Spleen (tissue), 11 donors: Measurements from ENCODE around the gene WHRN. TPM values are rescaled to one million over a fixed set of nuclear protein-coding genes. Genes with fewer than 3 reads are reported as not detected.

ENCODE experiments used
- DNase-seq: peaks from one replicate; pipeline ENCODE4 v3.0.0-alpha.2; 2020
- H3K27ac ChIP-seq, 8 donors: fragments of 200-600 bp; sonication (generic) in 7 of 8; 1 replicate in 4 of 8; 2 replicates in 4 of 8; pipeline versions ENCODE4 v1.5.0 to v1.8.0; 2016 to 2021; ENCODE audit warnings: inconsistent platforms in 4 of 8, mild to moderate bottlenecking in 4 of 8, moderate library complexity in 1 of 8
- H3K27me3 ChIP-seq, 7 donors: fragments of 200-600 bp; sonication (generic) in 6 of 7; replicated peaks in 1 of 7; 1 replicate in 4 of 7; 2 replicates in 3 of 7; pipeline versions ENCODE4 v1.5.0 to v1.8.0; 2016 to 2021; ENCODE audit warnings: inconsistent platforms in 3 of 7, mild to moderate bottlenecking in 1 of 7
- H3K36me3 ChIP-seq, 6 donors: fragments of 200-600 bp; sonication (generic) in 5 of 6; 1 replicate in 4 of 6; 2 replicates in 2 of 6; pipeline versions ENCODE4 v1.5.0 to v1.8.0; 2016 to 2021; ENCODE audit warnings: inconsistent platforms in 2 of 6
- H3K4me1 ChIP-seq, 6 donors: fragments of 200-600 bp; sonication (generic) in 5 of 6; 1 replicate in 3 of 6; 2 replicates in 3 of 6; pipeline versions ENCODE4 v1.5.0 to v1.8.0; 2016 to 2021; ENCODE audit warnings: inconsistent platforms in 3 of 6
- H3K4me3 ChIP-seq, 8 donors: fragments of 200-600 bp; sonication (generic) in 7 of 8; 1 replicate in 4 of 8; 2 replicates in 4 of 8; pipeline versions ENCODE4 v1.5.0 to v1.8.0; 2016 to 2021; ENCODE audit warnings: inconsistent platforms in 4 of 8, mild to moderate bottlenecking in 4 of 8, moderate library complexity in 2 of 8
- H3K9me3 ChIP-seq, 8 donors: fragments of 200-600 bp; sonication (generic) in 7 of 8; 1 replicate in 4 of 8; 2 replicates in 4 of 8; pipeline versions ENCODE4 v1.5.0 to v1.8.0; 2016 to 2021; ENCODE audit warnings: inconsistent platforms in 4 of 8
- CTCF ChIP-seq, 11 experiments: fragments of 200-600 bp in 7 of 11; fragments of 450-650 bp in 4 of 11; sonication (generic) in 4 of 11; IDR thresholded peaks in 8 of 11; conservative IDR thresholded peaks in 3 of 11; 1 replicate in 7 of 11; 2 replicates in 4 of 11; pipeline versions ENCODE4 v1.4.0 to v1.8.0; 2016 to 2021; ENCODE audit warnings: antibody characterized with exemption in 11 of 11, inconsistent platforms in 4 of 11, mild to moderate bottlenecking in 1 of 11
- POLR2A ChIP-seq, 3 donors: fragments of 450-650 bp; IDR thresholded peaks; one replicate each; pipeline ENCODE4 v1.5.1; 2017; ENCODE audit warnings: antibody characterized with exemption in 3 of 3, mild to moderate bottlenecking in 1 of 3
- POLR2AphosphoS5 ChIP-seq, 3 donors: sonication (generic); formaldehyde crosslinking; IDR thresholded peaks; one replicate each; pipeline ENCODE4 v1.5.1; 2017; ENCODE audit warnings: antibody characterized with exemption in 3 of 3
- WGBS, 5 donors: extraction: QIAGEN DNeasy Blood & Tissue Kit in 3 of 5; methylation state at CpG; one replicate each; pipeline versions ENCODE4 v1.1.5 to v1.1.7; 2013 to 2018; 5-methylcytosine and 5-hydroxymethylcytosine counted together
- intact Hi-C: fragments of 100-400 bp; cut with DNase I; formaldehyde crosslinking; loops from one replicate; pipeline ENCODE4 v1.15.0; 2023; ENCODE audit warnings: low total_unique reads
- polyA plus RNA-seq, 3 donors: library from polyadenylated mRNA; stranded (reverse); fragments of 200-250 nt; gene quantifications; one replicate each; pipeline ENCODE4 v1.2.1, GENCODE V29; 2013
- total RNA-seq, 7 donors: library from RNA; depleted of rRNA in 3 of 7; stranded (reverse); fragments of >200 nt in 3 of 7; fragmentation: NEBNext Ultra II Directional in 4 of 7; extraction: Animal tissue kit (Norgen Biotek cat#: 25700) in 4 of 7; gene quantifications; one replicate each; pipeline versions ENCODE4 v1.1.0 to v1.2.1, GENCODE V29; 2016 to 2021
- donor health status: healthy with polysubstance abuse.
- donor health status: DM: no; HTN: no; CAD: no; lungs with moderate emphysema.
- donor health status: DM: no; HTN: no; CAD: no.
- donor health status: Bipolar disorder and iron deficiency.
- donor health status: healthy.
- donor health status: DM: no; HTN: no; CAD: no.
- donor health status: DM: yes; HTN: yes; CAD: no.

Gene WHRN
- total and polyA plus RNA-seq, 10 donors: 3.7 to 51.6 (median 26.8) TPM

- TF ChIP-seq POLR2A (IDR thresholded peaks at IDR 0.05) (no peak), POLR2AphosphoS5 (IDR thresholded peaks at IDR 0.05) (peak; percentile 33 to 66 (median 36)), CTCF (IDR thresholded peaks at IDR 0.05 in 8 of 11, conservative IDR thresholded peaks at IDR 0.05 in 3 of 11) (peak in 2 of 11 experiments; percentile 25 to 31)
- peaks cover 66 to 98% (median 90%) of the 10 kb centered on the region in 6 donors for H3K4me1 ChIP-seq
- peaks cover 0 to 44% (median 0%) of the 10 kb centered on the region in 6 donors for H3K36me3 ChIP-seq
- intact Hi-C loops: loop anchor here (10.0 kb wide), 1 partner anchor 45 kb away; no protein-coding TSS in a partner anchor
- H3K9me3 ChIP-seq: no peaks in the 10 kb centered on the region
- H3K4me3 ChIP-seq: peak overlapping the region in 1 of 8 donors; percentile 88
- WGBS, 5 donors: 53 to 74% (median 66%) methylated on average over 7 of the region's 7 CpGs
- H3K27ac ChIP-seq: peak overlapping the region; percentile 64 to 99 (median 95)
- H3K27me3 ChIP-seq: no peaks in the 10 kb centered on the region
- peak; percentile 76 for DNase-seq
Measured at GRCh38 chr9:114389612-114390368, 115.5 kb downstream of the WHRN start.

- peak; percentile 72 for DNase-seq
- Histone ChIP-seq H3K36me3 (peaks cover 0 to 52% (median 0%) of the 10 kb centered on the region in 6 donors), H3K4me1 (peaks cover 62 to 98% (median 90%) of the 10 kb centered on the region in 6 donors), H3K4me3 (peak overlapping the region in 6 of 8 donors; percentile 68 to 88 (median 84)), H3K9me3 (no peaks in the 10 kb centered on the region), H3K27ac (peak overlapping the region; percentile 91 to 99 (median 95)), H3K27me3 (no peaks in the 10 kb centered on the region)
- WGBS, 5 donors: 46 to 59% (median 49%) methylated on average over 8 to 9 of the region's 9 CpGs
- intact Hi-C loops: no loop called here
- TF ChIP-seq POLR2A (IDR thresholded peaks at IDR 0.05) (no peak), CTCF (IDR thresholded peaks at IDR 0.05 in 8 of 11, conservative IDR thresholded peaks at IDR 0.05 in 3 of 11) (no peak), POLR2AphosphoS5 (IDR thresholded peaks at IDR 0.05) (no peak)
Measured at GRCh38 chr9:114388764-114389375, 116.4 kb downstream of the WHRN start.

- 47 to 64% (median 57%) methylated on average over 9 of the region's 9 CpGs for WGBS, 5 donors
- intact Hi-C loops: no loop called here
Measured at GRCh38 chr9:114388357-114388682, 117.0 kb downstream of the WHRN start.

More at GRCh38 chr9:114388357-114388682, 117.0 kb downstream of the WHRN start:
- Histone ChIP-seq H3K36me3 (peaks cover 0 to 52% (median 0%) of the 10 kb centered on the region in 6 donors), H3K4me3 (peak overlapping the region; percentile 68 to 88 (median 80)), H3K27ac (peak overlapping the region; percentile 91 to 99 (median 95)), H3K9me3 (no peaks in the 10 kb centered on the region), H3K27me3 (no peaks in the 10 kb centered on the region), H3K4me1 (peaks cover 62 to 98% (median 90%) of the 10 kb centered on the region in 6 donors)
- no peak for DNase-seq
- TF ChIP-seq POLR2A (IDR thresholded peaks at IDR 0.05) (no peak), POLR2AphosphoS5 (IDR thresholded peaks at IDR 0.05) (no peak), CTCF (IDR thresholded peaks at IDR 0.05 in 8 of 11, conservative IDR thresholded peaks at IDR 0.05 in 3 of 11) (no peak)
